ENCODE measurements around the gene MAP3K21. TPM values are rescaled to one million over a fixed set of nuclear protein-coding genes. Genes with fewer than 3 reads are reported as not detected.

MAP3K21 gene
- total RNA-seq, 1 experiment from 2014 or later, result 18.3 TPM

GRCh38 chr1:233383984-233384383, 56.5 kb downstream of the MAP3K21 start:
- intact Hi-C loops (cut with micrococcal nuclease; ENCODE audit: unreplicated experiment), result no loop called here
- no peak for DNase-seq
- ChIA-PET POLR2A (ENCODE audit: unreplicated experiment) (no interaction called here), CTCF (no interaction called here)
- no TSS peak for BruUV-seq (replicated peaks)
- Histone ChIP-seq H3K4me2 (no peak overlapping the region), H3K9me2 (ENCODE audit: insufficient read depth) (no peaks in the 10 kb centered on the region), H3K4me3 (no peak overlapping the region), H3F3A (ENCODE audit: insufficient read depth, low read depth) (peaks cover 5% of the 10 kb centered on the region; the same call in 1 of the 2 replicates), H3K27ac (no peak overlapping the region), H3K36me3 (ENCODE audit: low read depth) (no peaks in the 10 kb centered on the region; the same call in 1 of the 2 replicates), H4K20me1 (ENCODE audit: insufficient read depth) (no peaks in the 10 kb centered on the region), H3K79me2 (ENCODE audit: low read depth) (no peaks in the 10 kb centered on the region), H3K4me1 (replicated peaks; ENCODE audit: insufficient read depth) (no peaks in the 10 kb centered on the region), H2AFZ (no peak overlapping the region), H3K27me3 (ENCODE audit: insufficient read depth, low read depth) (no peaks in the 10 kb centered on the region), H3K9me3 (ENCODE audit: insufficient read depth, low read depth) (no peaks in the 10 kb centered on the region)
- TF ChIP-seq CTCF (conservative IDR thresholded peaks at IDR 0.05) (no peak), EZH2 (IDR thresholded peaks at IDR 0.05; ENCODE audit: low read depth) (no peak)

DNA sequence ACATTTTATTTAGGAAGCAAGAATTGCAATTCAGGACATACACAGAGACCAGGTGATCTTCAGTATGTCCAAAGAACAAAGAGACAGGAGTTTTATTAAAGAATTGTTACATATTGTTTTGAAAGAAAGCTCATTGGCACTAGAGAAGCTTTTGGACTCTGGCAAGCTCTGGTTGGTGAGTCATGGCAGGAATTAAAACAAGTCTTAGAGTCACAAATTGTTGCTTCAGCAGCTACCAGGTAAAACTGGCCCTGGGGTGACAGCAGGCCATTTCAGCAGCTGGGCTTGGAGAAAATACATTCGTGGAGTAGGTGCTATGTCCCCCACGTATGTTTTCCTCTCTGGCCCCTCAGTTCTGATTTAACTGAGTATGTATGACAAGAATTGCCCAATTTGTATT, 58.8 kb downstream of the MAP3K21 start:
- Histone ChIP-seq H3K9me2 (ENCODE audit: insufficient read depth) (no peaks in the 10 kb centered on the region), H2AFZ (no peak overlapping the region), H3K4me2 (no peak overlapping the region), H3K4me3 (no peak overlapping the region), H3K79me2 (ENCODE audit: low read depth) (no peaks in the 10 kb centered on the region), H3F3A (ENCODE audit: insufficient read depth, low read depth) (peaks cover 5% of the 10 kb centered on the region; the same call in 1 of the 2 replicates), H3K36me3 (ENCODE audit: low read depth) (no peaks in the 10 kb centered on the region; the same call in 1 of the 2 replicates), H3K4me1 (replicated peaks; ENCODE audit: insufficient read depth) (no peaks in the 10 kb centered on the region), H3K9me3 (ENCODE audit: insufficient read depth, low read depth) (no peaks in the 10 kb centered on the region), H3K27me3 (ENCODE audit: insufficient read depth, low read depth) (no peaks in the 10 kb centered on the region), H4K20me1 (ENCODE audit: insufficient read depth) (no peaks in the 10 kb centered on the region), H3K27ac (0 out of 2 replicates have a peak overlapping the region, but pooled peaks have one; percentile 5)
- peak in 1 of 2 experiments; percentile 41 for DNase-seq
- intact Hi-C loops (cut with micrococcal nuclease; ENCODE audit: unreplicated experiment), result no loop called here
- CTCF ChIA-PET, result no interaction called here
- POLR2A ChIA-PET (ENCODE audit: unreplicated experiment), result no interaction called here
- no peak for TF ChIP-seq EZH2 (IDR thresholded peaks at IDR 0.05; ENCODE audit: low read depth)
- TF ChIP-seq CTCF (conservative IDR thresholded peaks at IDR 0.05), result no peak
- no TSS peak for BruUV-seq (replicated peaks)

- Histone ChIP-seq H3F3A (ENCODE audit: insufficient read depth, low read depth) (peaks cover 5% of the 10 kb centered on the region; the same call in 1 of the 2 replicates), H3K79me2 (ENCODE audit: low read depth) (no peaks in the 10 kb centered on the region), H3K27ac (no peak overlapping the region), H4K20me1 (ENCODE audit: insufficient read depth) (no peaks in the 10 kb centered on the region), H3K4me2 (no peak overlapping the region), H3K36me3 (ENCODE audit: low read depth) (no peaks in the 10 kb centered on the region), H3K27me3 (ENCODE audit: insufficient read depth, low read depth) (no peaks in the 10 kb centered on the region), H3K9me3 (ENCODE audit: insufficient read depth, low read depth) (no peaks in the 10 kb centered on the region), H3K4me3 (no peak overlapping the region), H3K4me1 (replicated peaks; ENCODE audit: insufficient read depth) (no peaks in the 10 kb centered on the region), H3K9me2 (ENCODE audit: insufficient read depth) (no peaks in the 10 kb centered on the region), H2AFZ (no peak overlapping the region)
- no TSS peak for BruUV-seq (replicated peaks)
- ChIA-PET POLR2A (ENCODE audit: unreplicated experiment) (no interaction called here), CTCF (no interaction called here)
- TF ChIP-seq EZH2 (IDR thresholded peaks at IDR 0.05; ENCODE audit: low read depth) (no peak), CTCF (conservative IDR thresholded peaks at IDR 0.05) (no peak)
- no peak for DNase-seq
- intact Hi-C loops (cut with micrococcal nuclease; ENCODE audit: unreplicated experiment), result no loop called here
These were observed 60.1 kb downstream of the MAP3K21 start for GRCh38 chr1:233387585-233387984.

Measured in PC-9 (cell line).